Activated CD8-positive, alpha-beta memory T cell treated with anti-CD3 and anti-CD28 coated beads, Interleukin-2, amount 50 U/mL, for 1 hour (primary cell): ENCODE results near the gene BHLHE23.
"Not testable (repeated sequence)": the region's sequence is repeated elsewhere in the genome, so short reads cannot be mapped to it uniquely, and the experiment has no call there.

Experiments
- DNase-seq: peaks from one replicate; pipeline ENCODE4 v3.0.0-alpha.2; 2020; ENCODE audit errors: extremely low read depth

BHLHE23 gene

GRCh38 chr20:62961310-62961783 is 45.4 kb downstream of the BHLHE23 start:
- DNase-seq = no peak

- DNase-seq = not testable (repeated sequence)
These were observed 46.1 kb downstream of the BHLHE23 start for GRCh38 chr20:62960446-62961309.

- no peak for DNase-seq
These were observed 46.7 kb downstream of the BHLHE23 start for GRCh38 chr20:62959998-62960436.

- DNase-seq = no peak
These were observed 47.4 kb downstream of the BHLHE23 start for GRCh38 chr20:62959101-62959971.

- DNase-seq = no peak
These were observed 48.2 kb downstream of the BHLHE23 start for GRCh38 chr20:62958388-62959100.

- DNase-seq = no peak
These were observed 49.3 kb downstream of the BHLHE23 start for GRCh38 chr20:62957136-62958117.

GRCh38 chr20:62956387-62957135 is 50.2 kb downstream of the BHLHE23 start:
- no peak for DNase-seq
